Measurements from ENCODE around the gene GYPB. TPM values are rescaled to one million over a fixed set of nuclear protein-coding genes. Genes with fewer than 3 reads are reported as not detected.
"Not testable (repeated sequence)": the region's sequence is repeated elsewhere in the genome, so short reads cannot be mapped to it uniquely, and the experiment has no call there.

Gene GYPB
- total and polyA plus RNA-seq, 9 of the 15 experiments (the other 6 are each of a cell fraction or from before 2014, with no cell fraction given): 16.9 to 205 (median 65.8) TPM

GRCh38 chr4:144006200-144006803 lies 12.9 kb downstream of the GYPB start (continued):
- TF ChIP-seq ZNF592 (IDR thresholded peaks at IDR 0.05): peak; percentile 50; the same call in 1 of the 2 replicates
- TF ChIP-seq KLF1 (tag; IDR thresholded peaks at IDR 0.05): 0 out of 2 replicates have a peak, but pooled peaks have one; percentile 33
- 0 out of 2 replicates have a peak, but pooled peaks have one; percentile 25 for TF ChIP-seq ZEB2 (IDR thresholded peaks at IDR 0.05)
- peak; percentile 82 for TF ChIP-seq TAL1 (IDR thresholded peaks at IDR 0.05)
- peak; percentile 53 for TF ChIP-seq NFIC (IDR thresholded peaks at IDR 0.05)
- TF ChIP-seq REST (IDR thresholded peaks at IDR 0.05; ENCODE audit: borderline replicate concordance): peak; percentile 5; the same call in 1 of the 2 replicates
- TF ChIP-seq REST (CRISPR knock-in tag; IDR thresholded peaks at IDR 0.05; ENCODE audit: low read depth); TEAD4 (CRISPR knock-in tag; IDR thresholded peaks at IDR 0.05; ENCODE audit: borderline replicate concordance): not testable (repeated sequence)
- TF ChIP-seq CTBP1 (IDR thresholded peaks at IDR 0.05; ENCODE audit: borderline replicate concordance): peak; percentile 77; the same call in 1 of the 2 replicates
- peak; percentile 33; the same call in 1 of the 2 replicates for TF ChIP-seq NCOA1 (IDR thresholded peaks at IDR 0.05; ENCODE audit: low read depth)
- TF ChIP-seq TEAD4 (IDR thresholded peaks at IDR 0.05; ENCODE audit: low read length): peak; percentile 72
- TF ChIP-seq KDM1A (IDR thresholded peaks at IDR 0.05): peak in 1 of 2 experiments; percentile 31; a peak in 1 of 4 replicates
- TF ChIP-seq RHOXF2B (CRISPR knock-in tag; conservative IDR thresholded peaks at IDR 0.05): peak; percentile 29; the same call in 1 of the 2 replicates
- peak; percentile 91 for TF ChIP-seq ARID1B (IDR thresholded peaks at IDR 0.05)
- TF ChIP-seq DPF2 (IDR thresholded peaks at IDR 0.05): peak; percentile 92
- TF ChIP-seq LEF1 (IDR thresholded peaks at IDR 0.05): 0 out of 2 replicates have a peak, but pooled peaks have one; percentile 24
- peak; percentile 34 for TF ChIP-seq BRD9 (IDR thresholded peaks at IDR 0.05; ENCODE audit: low read depth, partially characterized antibody)
- TF ChIP-seq HES1 (IDR thresholded peaks at IDR 0.05; ENCODE audit: low read depth): 0 out of 2 replicates have a peak, but pooled peaks have one; percentile 40
